G401 (cell line): ENCODE data around the gene SLC6A20. TPM values are rescaled to one million over a fixed set of nuclear protein-coding genes. Genes with fewer than 3 reads are reported as not detected.

ENCODE experiments used
- DNase-seq: peaks from one replicate; pipeline ENCODE4 v3.0.0-alpha.2; 2015; ENCODE audit warnings: low spot score
- in situ Hi-C: cut with HindIII; loops from 2 replicates; pipeline ENCODE4 v1.10.0; 2016; ENCODE audit warnings: low sequenced_read_pairs, mixed read lengths
- total RNA-seq: library from RNA; depleted of rRNA; stranded (reverse); fragments of >200 nt; shearing (Covaris generic); gene quantifications from 2 replicates; pipeline ENCODE4 v1.2.3, GENCODE V29; 2014

SLC6A20 gene
- total RNA-seq, 1 experiment from 2014 or later, result 2.2 TPM

GRCh38 chr3:45741742-45742460 lies 54.4 kb downstream of the SLC6A20 start:
- DNase-seq, result no peak
- in situ Hi-C loops, result no loop called here

- in situ Hi-C loops, result no loop called here
- no peak for DNase-seq
These were observed 55.1 kb downstream of the SLC6A20 start for GRCh38 chr3:45741247-45741646.

- no peak for DNase-seq
- in situ Hi-C loops, result no loop called here
These were observed 56.3 kb downstream of the SLC6A20 start for GRCh38 chr3:45739991-45740390.

- no peak for DNase-seq
- in situ Hi-C loops, result no loop called here
These were observed 59.1 kb downstream of the SLC6A20 start for GRCh38 chr3:45737234-45737633.

DNA sequence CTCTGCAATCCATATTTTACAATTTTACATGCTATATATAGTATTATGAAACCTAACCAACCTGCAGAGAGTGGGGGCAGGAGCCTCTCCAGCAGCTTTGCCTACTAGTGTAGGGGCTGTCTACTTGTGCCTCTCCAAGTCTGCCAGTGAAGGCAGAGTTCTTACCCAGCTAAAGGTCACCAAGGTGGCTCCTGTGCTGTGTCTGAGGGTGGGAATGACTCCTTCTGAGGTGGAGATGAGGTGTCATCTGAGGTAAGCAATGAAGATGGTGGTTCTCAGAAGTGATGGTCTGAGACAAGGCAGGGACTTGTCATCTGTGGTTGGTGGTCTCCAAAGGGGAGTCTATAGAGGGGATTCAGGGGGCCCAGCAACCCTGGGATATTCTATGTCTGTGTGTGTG lies 59.6 kb downstream of the SLC6A20 start:
- DNase-seq, result no peak
- in situ Hi-C loops, result no loop called here

- peak; percentile 3 for DNase-seq
- in situ Hi-C loops, result no loop called here
These were observed 65.8 kb downstream of the SLC6A20 start for GRCh38 chr3:45730409-45731154.

DNA sequence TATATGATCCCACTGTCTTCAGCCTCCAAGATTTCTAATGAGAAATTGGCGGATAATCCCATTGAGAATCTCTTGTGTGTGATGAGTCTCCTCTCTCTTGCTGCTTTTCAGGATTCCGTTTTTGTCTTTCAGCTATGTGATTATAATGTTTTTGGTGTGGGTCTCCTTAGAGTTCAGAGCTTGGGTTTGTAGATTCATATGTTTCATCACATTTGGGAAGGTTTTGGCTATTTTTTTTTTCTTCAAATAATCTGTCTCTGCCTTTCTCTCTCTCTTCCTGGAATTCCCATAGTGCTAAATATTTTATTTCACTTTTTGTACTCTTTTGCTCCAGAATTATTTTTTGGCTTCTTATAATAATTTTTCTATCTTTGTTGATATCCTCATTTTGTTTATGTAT lies 66.7 kb downstream of the SLC6A20 start:
- in situ Hi-C loops, result no loop called here
- DNase-seq, result no peak

GRCh38 chr3:45724911-45725310 lies 71.4 kb downstream of the SLC6A20 start:
- in situ Hi-C loops, result no loop called here
- no peak for DNase-seq

DNA sequence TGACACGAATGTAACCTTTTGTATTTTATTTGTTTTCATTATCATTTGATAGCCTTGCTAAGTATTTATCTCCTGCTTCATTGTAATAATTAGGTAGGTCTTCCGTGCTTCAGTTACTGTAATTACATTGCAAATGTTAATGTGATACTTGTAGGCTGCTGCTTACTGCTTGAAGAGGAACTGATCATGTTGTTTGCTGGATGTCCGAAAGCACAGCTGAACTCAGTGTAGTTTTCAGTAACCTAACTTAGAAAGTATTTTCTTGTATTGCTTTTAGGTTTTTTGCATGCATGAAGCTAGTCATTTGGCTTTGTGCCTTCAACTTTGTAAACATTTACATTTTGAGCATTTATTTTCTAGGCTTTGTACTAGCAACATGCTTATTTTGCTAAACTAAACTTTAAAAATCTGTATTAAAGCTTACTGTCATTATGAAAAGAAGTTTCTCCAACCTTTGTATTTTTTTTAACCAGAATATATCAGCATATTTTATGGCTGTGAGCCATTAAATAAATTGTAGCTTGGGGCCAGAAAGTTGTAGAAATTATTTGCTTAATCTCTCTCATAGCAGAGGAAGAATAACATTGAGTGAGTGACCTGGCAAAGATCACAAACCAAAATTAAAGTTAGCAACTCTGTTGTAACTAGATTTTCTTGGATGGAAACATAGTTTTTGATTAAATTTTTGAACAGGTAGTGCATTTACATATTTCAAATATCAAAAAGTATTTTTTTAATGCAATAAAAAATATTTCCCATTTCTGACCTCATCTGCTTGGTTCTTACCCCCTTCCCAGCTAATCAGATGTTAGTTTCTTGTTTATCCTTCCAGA lies 76.5 kb downstream of the SLC6A20 start:
- in situ Hi-C loops, result no loop called here
- no peak for DNase-seq

GRCh38 chr3:45716790-45717336 lies 79.5 kb downstream of the SLC6A20 start:
- in situ Hi-C loops, result no loop called here
- DNase-seq, result no peak

- no peak for DNase-seq
- in situ Hi-C loops, result no loop called here
These were observed 80.4 kb downstream of the SLC6A20 start for GRCh38 chr3:45715945-45716344.

GRCh38 chr3:45712434-45713110 lies 83.8 kb downstream of the SLC6A20 start:
- DNase-seq, result no peak
- in situ Hi-C loops, result no loop called here

GRCh38 chr3:45711931-45712330 lies 84.4 kb downstream of the SLC6A20 start:
- in situ Hi-C loops, result no loop called here
- DNase-seq, result no peak

GRCh38 chr3:45705839-45706808 lies 90.2 kb downstream of the SLC6A20 start:
- in situ Hi-C loops, result no loop called here
- no peak for DNase-seq
